GM12864 (cell line): ENCODE data around the gene PALD1.
A peak's percentile ranks its signal among the peaks of the same experiment; 100 is the strongest.

Experiments used
- DNase-seq: peaks from one replicate; pipeline ENCODE4 v3.0.0-alpha.2; 2011; ENCODE audit warnings: low read depth
- H3K4me3 ChIP-seq: 2 replicates; pipeline ENCODE4 v1.5.1; 2011; ENCODE audit warnings: mild to moderate bottlenecking, low read depth, low read length, control low read depth
- CTCF ChIP-seq: IDR thresholded peaks from 2 replicates; pipeline ENCODE4 v1.5.1; 2011; ENCODE audit warnings: low read depth, mild to moderate bottlenecking, moderate library complexity, low read length, control low read depth, inconsistent platforms; ENCODE audit errors: missing control alignments

The PALD1 gene

GRCh38 chr10:70478191-70479164, at the start of gene PALD1:
Gene PALD1 (plus strand): TSS chr10:70478767. CDS start chr10:70525952, 47,185 bp downstream.
- no peak for TF ChIP-seq CTCF
- peak within 1 kb of the TSS; percentile 57 for H3K4me3 ChIP-seq
- DNase-seq, result no peak

GRCh38 chr10:70430493-70431445, 47.8 kb upstream of the PALD1 start:
- TF ChIP-seq CTCF, result no peak
- H3K4me3 ChIP-seq, result no peak overlapping the region
- no peak for DNase-seq

- H3K4me3 ChIP-seq, result no peak overlapping the region
- no peak for DNase-seq
- no peak for TF ChIP-seq CTCF
These were observed 46.5 kb upstream of the PALD1 start for GRCh38 chr10:70432101-70432500.

- TF ChIP-seq CTCF, result no peak
- no peak overlapping the region for H3K4me3 ChIP-seq
- no peak for DNase-seq
These were observed 45.9 kb upstream of the PALD1 start for GRCh38 chr10:70432561-70433263.

- no peak for DNase-seq
- H3K4me3 ChIP-seq, result no peak overlapping the region
- no peak for TF ChIP-seq CTCF
These were observed 44.8 kb upstream of the PALD1 start for GRCh38 chr10:70433581-70434280.
